PC-3 (cell line): ENCODE results near the gene BHLHA15. TPM values are rescaled to one million over a fixed set of nuclear protein-coding genes. Genes with fewer than 3 reads are reported as not detected.

Experiments
- ATAC-seq: fragments of 200-7000 bp; cut with Tn5 transposase; 2 replicates; pipeline ENCODE4 v1.9.1; 2020; ENCODE audit warnings: mild to moderate bottlenecking, moderate library complexity
- BruUV-seq: library from RNA; stranded (reverse); fragments of 400-500 nt; replicated peaks from 2 replicates; lab custom pipeline; 2021; lab: Mats Ljungman, UMichigan
- CTCF ChIA-PET: fragments of 300-600 bp; sonication (Branson Sonifier 250); formaldehyde crosslinking; loops from one replicate; lab custom pipeline; 2022; ENCODE audit warnings: antibody characterized with exemption; lab: Charles Lee
- POLR2A ChIA-PET: fragments of 300-600 bp; sonication (Branson Sonifier 250); formaldehyde crosslinking; loops from one replicate; lab custom pipeline; 2022; ENCODE audit warnings: antibody characterized with exemption; ENCODE audit not compliant: unreplicated experiment; lab: Charles Lee
- DNase-seq: peaks from one replicate; pipeline ENCODE4 v3.0.0-alpha.2; 2015
- H2AFZ ChIP-seq: fragments of 300-600 bp; sonication (generic); 2 replicates; pipeline ENCODE4 v1.6.0; 2016; ENCODE audit warnings: antibody characterized with exemption, low read length
- H3F3A ChIP-seq: fragments of 300-600 bp; sonication (generic); one replicate; pipeline ENCODE4 v1.6.0; 2017; ENCODE audit warnings: antibody characterized with exemption, low read length, control low read depth, mild to moderate bottlenecking; ENCODE audit not compliant: unreplicated experiment
- H3K27ac ChIP-seq: fragments of 300-600 bp; sonication (generic); 2 replicates; pipeline ENCODE4 v1.5.1; 2016; ENCODE audit warnings: mild to moderate bottlenecking, low read length
- H3K27me3 ChIP-seq: fragments of 300-600 bp; sonication (generic); 2 replicates; pipeline ENCODE4 v1.6.1; 2016; ENCODE audit warnings: low read length, mixed read lengths
- H3K36me3 ChIP-seq: fragments of 300-600 bp; sonication (generic); 2 replicates; pipeline ENCODE4 v1.6.1; 2016; ENCODE audit warnings: low read depth, mixed run types, low read length, mixed read lengths
- H3K4me1 ChIP-seq: fragments of 300-600 bp; sonication (generic); 2 replicates; pipeline ENCODE4 v1.5.1; 2016; ENCODE audit warnings: low read length; ENCODE audit not compliant: insufficient read depth
- H3K4me2 ChIP-seq: fragments of 300-600 bp; sonication (generic); 2 replicates; pipeline ENCODE4 v1.6.0; 2016; ENCODE audit warnings: low read length
- H3K4me3 ChIP-seq: fragments of 300-600 bp; sonication (generic); 2 replicates; pipeline ENCODE4 v1.5.1; 2016; ENCODE audit warnings: mild to moderate bottlenecking, low read length, mixed read lengths
- H3K79me2 ChIP-seq: fragments of 300-600 bp; sonication (generic); 2 replicates; pipeline ENCODE4 v1.6.1; 2017; ENCODE audit warnings: low read length, mixed read lengths
- H3K9ac ChIP-seq: fragments of 300-600 bp; sonication (generic); 2 replicates; pipeline ENCODE4 v1.6.0; 2016; ENCODE audit warnings: mild to moderate bottlenecking, low read length
- H3K9me2 ChIP-seq: fragments of 300-600 bp; sonication (generic); replicated peaks from 2 replicates; pipeline ENCODE4 v1.6.1; 2016; ENCODE audit warnings: mixed run types, low read length, mixed read lengths
- H3K9me3 ChIP-seq: fragments of 300-600 bp; sonication (generic); 2 replicates; pipeline ENCODE4 v1.6.1; 2016; ENCODE audit warnings: low read length, mixed read lengths
- H4K20me1 ChIP-seq: fragments of 300-600 bp; sonication (generic); 2 replicates; pipeline ENCODE4 v1.6.1; 2016; ENCODE audit warnings: low read length, mixed read lengths
- CTCF ChIP-seq: fragments of 300-600 bp; sonication (generic); conservative IDR thresholded peaks from 2 replicates; pipeline ENCODE4 v1.5.1; 2017; ENCODE audit warnings: antibody characterized with exemption, low read depth, mild to moderate bottlenecking, low read length
- EZH2 ChIP-seq: fragments of 300-600 bp; sonication (generic); IDR thresholded peaks from one replicate; pipeline ENCODE4 v1.6.1; 2017; ENCODE audit warnings: antibody characterized with exemption, mild to moderate bottlenecking, low read length; ENCODE audit not compliant: unreplicated experiment
- EZH2phosphoT487 ChIP-seq: fragments of 300-600 bp; sonication (generic); IDR thresholded peaks from 2 replicates; pipeline ENCODE4 v1.6.1; 2018; ENCODE audit warnings: mild to moderate bottlenecking, antibody characterized with exemption, low read length, borderline replicate concordance
- intact Hi-C: fragments of 100-400 bp; cut with micrococcal nuclease; formaldehyde crosslinking; loops from 2 replicates; pipeline ENCODE4 v1.9.0; 2023
- total RNA-seq: library from RNA; depleted of rRNA; stranded (reverse); fragments of >200 nt; gene quantifications from 2 replicates; pipeline ENCODE4 v1.2.3, GENCODE V29; 2014

Gene BHLHA15
- total RNA-seq, 1 experiment from 2014 or later, result 12.0 TPM

- Histone ChIP-seq H3K79me2 (no peaks in the 10 kb centered on the region), H3K4me3 (no peak overlapping the region), H4K20me1 (no peaks in the 10 kb centered on the region), H3K9ac (no peak overlapping the region), H3K4me2 (no peak overlapping the region), H3F3A (no peaks in the 10 kb centered on the region), H3K27ac (no peak overlapping the region), H3K27me3 (no peaks in the 10 kb centered on the region), H2AFZ (no peak overlapping the region), H3K9me2 (no peaks in the 10 kb centered on the region), H3K9me3 (no peaks in the 10 kb centered on the region), H3K36me3 (no peaks in the 10 kb centered on the region), H3K4me1 (no peaks in the 10 kb centered on the region)
- intact Hi-C loops, result no loop called here
- no peak for ATAC-seq
- ChIA-PET POLR2A (no interaction called here), CTCF (no interaction called here)
- no TSS peak for BruUV-seq
- DNase-seq, result no peak
- TF ChIP-seq EZH2phosphoT487 (no peak), CTCF (no peak), EZH2 (no peak)
Measured at GRCh38 chr7:98233219-98234070, 22.2 kb downstream of the BHLHA15 start.

- Histone ChIP-seq H4K20me1 (no peaks in the 10 kb centered on the region), H2AFZ (no peak overlapping the region), H3F3A (no peaks in the 10 kb centered on the region), H3K27me3 (no peaks in the 10 kb centered on the region), H3K4me1 (no peaks in the 10 kb centered on the region), H3K9ac (no peak overlapping the region), H3K9me3 (no peaks in the 10 kb centered on the region), H3K27ac (no peak overlapping the region), H3K9me2 (no peaks in the 10 kb centered on the region), H3K4me2 (no peak overlapping the region), H3K36me3 (no peaks in the 10 kb centered on the region), H3K79me2 (no peaks in the 10 kb centered on the region), H3K4me3 (no peak overlapping the region)
- BruUV-seq, result no TSS peak
- no peak for ATAC-seq
- no peak for DNase-seq
- no peak for TF ChIP-seq CTCF
- no peak for TF ChIP-seq EZH2phosphoT487
- no peak for TF ChIP-seq EZH2
- CTCF ChIA-PET, result interaction anchor here (0.6 kb wide), 1 partner anchor 126 kb away, joined by 4 read pairs; no protein-coding TSS in a partner anchor
- POLR2A ChIA-PET, result no interaction called here
- intact Hi-C loops, result no loop called here
Measured at GRCh38 chr7:98234429-98235147, 23.3 kb downstream of the BHLHA15 start.

- intact Hi-C loops, result no loop called here
- ChIA-PET CTCF (no interaction called here), POLR2A (no interaction called here)
Measured at GRCh38 chr7:98235901-98236300, 24.7 kb downstream of the BHLHA15 start.

More at GRCh38 chr7:98235901-98236300, 24.7 kb downstream of the BHLHA15 start:
- Histone ChIP-seq H3K36me3 (no peaks in the 10 kb centered on the region), H4K20me1 (no peaks in the 10 kb centered on the region), H3K4me3 (no peak overlapping the region), H3K9me3 (no peaks in the 10 kb centered on the region), H3K27ac (no peak overlapping the region), H3F3A (no peaks in the 10 kb centered on the region), H3K4me2 (no peak overlapping the region), H3K9me2 (no peaks in the 10 kb centered on the region), H3K27me3 (no peaks in the 10 kb centered on the region), H3K79me2 (no peaks in the 10 kb centered on the region), H2AFZ (no peak overlapping the region), H3K4me1 (no peaks in the 10 kb centered on the region), H3K9ac (no peak overlapping the region)
- no peak for ATAC-seq
- DNase-seq, result no peak
- TF ChIP-seq CTCF (no peak), EZH2 (no peak), EZH2phosphoT487 (no peak)
- BruUV-seq, result no TSS peak
